Upper lobe of right lung (tissue), 1 donor: ENCODE measurements around the gene IFNGR2. TPM values are rescaled to one million over a fixed set of nuclear protein-coding genes. Genes with fewer than 3 reads are reported as not detected.
"Not testable (repeated sequence)": the region's sequence is repeated elsewhere in the genome, so short reads cannot be mapped to it uniquely, and the experiment has no call there.

Source experiments
- ATAC-seq: fragments of 200-7000 bp; cut with Tn5 transposase; one replicate; pipeline ENCODE4 v1.9.1; 2020; ENCODE audit warnings: mild to moderate bottlenecking, moderate library complexity
- DNase-seq: peaks from one replicate; pipeline ENCODE4 v3.0.0-alpha.2; 2020
- H3K27ac ChIP-seq: fragments of 200-600 bp; one replicate; pipeline ENCODE4 v1.8.0; 2022
- H3K27me3 ChIP-seq: fragments of 200-600 bp; one replicate; pipeline ENCODE4 v1.8.0; 2022; ENCODE audit warnings: mild to moderate bottlenecking
- H3K36me3 ChIP-seq: fragments of 200-600 bp; one replicate; pipeline ENCODE4 v1.8.0; 2022
- H3K4me1 ChIP-seq: fragments of 200-600 bp; one replicate; pipeline ENCODE4 v1.8.0; 2022
- H3K4me3 ChIP-seq: fragments of 200-600 bp; one replicate; pipeline ENCODE4 v1.8.0; 2022; ENCODE audit warnings: mild to moderate bottlenecking
- H3K9me3 ChIP-seq: fragments of 200-600 bp; one replicate; pipeline ENCODE4 v1.8.0; 2022
- CTCF ChIP-seq: fragments of 200-600 bp; IDR thresholded peaks from one replicate; pipeline ENCODE4 v1.8.0; 2022; ENCODE audit warnings: antibody characterized with exemption
- intact Hi-C: fragments of 100-400 bp; cut with DNase I; formaldehyde crosslinking; loops from one replicate; pipeline ENCODE4 v1.11.0; 2022
- total RNA-seq: library from RNA; stranded (reverse); fragmentation: NEBNext Ultra II Directional; extraction: Animal tissue kit (Norgen Biotek cat#: 25700); gene quantifications from one replicate; pipeline ENCODE4 v1.2.1, GENCODE V29; 2021
- donor health status: DM: no; HTN: yes; CAD: no; lungs with severe emphysema.

Gene IFNGR2
- total RNA-seq, 1 donor from 2014 or later, result 69.3 TPM

DNA sequence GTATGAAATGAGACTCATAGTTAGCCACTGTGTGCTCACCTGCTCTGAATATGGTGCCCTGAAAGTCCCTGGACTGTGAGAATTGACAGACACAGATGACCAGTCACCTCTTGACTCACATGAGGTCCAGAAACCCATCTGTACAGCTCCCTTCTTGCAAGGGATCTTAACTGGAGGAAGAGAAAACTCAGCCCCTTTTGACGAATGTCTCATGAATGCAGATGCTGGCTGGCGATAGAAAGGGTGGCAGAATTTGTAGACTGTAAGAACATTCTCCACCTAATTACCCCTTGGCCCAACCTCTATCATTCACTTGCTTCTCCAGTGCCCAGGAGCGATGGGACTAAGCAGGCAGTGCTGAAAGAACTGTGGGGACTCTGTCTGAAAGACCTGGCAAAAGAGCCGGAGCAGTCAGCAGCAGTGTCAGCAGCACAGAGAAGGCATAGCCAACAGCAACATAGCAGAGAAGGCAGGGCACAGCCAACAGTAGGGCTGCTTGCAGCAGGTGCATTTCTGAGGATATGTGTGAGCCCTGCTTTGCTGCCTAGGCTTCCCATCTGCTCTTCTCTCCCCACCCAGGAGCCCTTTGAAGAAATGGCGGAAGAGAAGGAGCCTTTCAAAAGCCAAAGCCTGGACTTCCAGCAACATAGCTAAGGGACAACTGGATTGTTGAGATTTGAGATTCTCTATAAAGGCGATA, 25.8 kb upstream of the IFNGR2 start:
- intact Hi-C loops, result no loop called here
- Histone ChIP-seq H3K27ac (no peak overlapping the region), H3K4me3 (no peak overlapping the region), H3K9me3 (no peaks in the 10 kb centered on the region), H3K4me1 (peaks cover 37% of the 10 kb centered on the region), H3K27me3 (no peaks in the 10 kb centered on the region), H3K36me3 (no peaks in the 10 kb centered on the region)
- TF ChIP-seq CTCF, result no peak
- ATAC-seq, result no peak
- DNase-seq, result peak; percentile 30

GRCh38 chr21:33378081-33378480, 25.1 kb upstream of the IFNGR2 start:
- ATAC-seq (no peak), DNase-seq (peak; percentile 18)
- intact Hi-C loops, result no loop called here
- Histone ChIP-seq H3K4me3 (no peak overlapping the region), H3K9me3 (no peaks in the 10 kb centered on the region), H3K36me3 (no peaks in the 10 kb centered on the region), H3K4me1 (peaks cover 44% of the 10 kb centered on the region), H3K27ac (no peak overlapping the region), H3K27me3 (no peaks in the 10 kb centered on the region)
- no peak for TF ChIP-seq CTCF

GRCh38 chr21:33379934-33380333, 23.3 kb upstream of the IFNGR2 start:
- H3K9me3 ChIP-seq, H3K27me3 ChIP-seq, intact Hi-C loops, H3K36me3 ChIP-seq, DNase-seq, H3K4me3 ChIP-seq: not testable (repeated sequence)
- peak overlapping the region; percentile 81 for H3K27ac ChIP-seq
- peak; percentile 74 for ATAC-seq
- peaks cover 50% of the 10 kb centered on the region for H3K4me1 ChIP-seq

GRCh38 chr21:33380483-33380998, 22.7 kb upstream of the IFNGR2 start:
- ATAC-seq, result peak; percentile 96
- Histone ChIP-seq H3K4me3 (no peak overlapping the region), H3K27me3 (no peaks in the 10 kb centered on the region), H3K27ac (peak overlapping the region; percentile 81), H3K9me3 (no peaks in the 10 kb centered on the region), H3K36me3 (no peaks in the 10 kb centered on the region), H3K4me1 (peaks cover 44% of the 10 kb centered on the region)
- intact Hi-C loops, result no loop called here
- peak; percentile 94 for DNase-seq
- no peak for TF ChIP-seq CTCF

DNA sequence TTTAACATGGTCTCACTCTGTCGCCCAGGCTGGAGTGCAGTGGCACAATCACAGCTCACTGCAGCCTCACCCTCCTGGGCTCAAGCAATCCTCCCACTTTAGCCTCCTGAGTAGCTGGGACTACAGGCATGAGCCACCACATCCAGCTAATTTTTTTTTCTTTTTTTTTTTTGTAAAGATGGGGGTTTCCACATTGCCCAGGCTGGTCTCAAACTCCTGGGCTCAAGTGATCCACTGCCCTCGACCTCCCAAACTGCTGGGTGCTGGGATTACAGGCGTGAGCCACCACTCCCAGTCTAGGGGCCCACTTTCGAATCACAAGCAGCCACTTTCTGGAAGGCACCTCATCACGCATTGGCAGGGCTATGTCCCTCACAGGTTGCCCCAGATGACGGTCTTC, 21.8 kb upstream of the IFNGR2 start:
- H3K27me3 ChIP-seq, DNase-seq, H3K9me3 ChIP-seq, H3K4me3 ChIP-seq, H3K27ac ChIP-seq, H3K36me3 ChIP-seq, ATAC-seq, intact Hi-C loops: not testable (repeated sequence)
- peaks cover 44% of the 10 kb centered on the region for H3K4me1 ChIP-seq

DNA sequence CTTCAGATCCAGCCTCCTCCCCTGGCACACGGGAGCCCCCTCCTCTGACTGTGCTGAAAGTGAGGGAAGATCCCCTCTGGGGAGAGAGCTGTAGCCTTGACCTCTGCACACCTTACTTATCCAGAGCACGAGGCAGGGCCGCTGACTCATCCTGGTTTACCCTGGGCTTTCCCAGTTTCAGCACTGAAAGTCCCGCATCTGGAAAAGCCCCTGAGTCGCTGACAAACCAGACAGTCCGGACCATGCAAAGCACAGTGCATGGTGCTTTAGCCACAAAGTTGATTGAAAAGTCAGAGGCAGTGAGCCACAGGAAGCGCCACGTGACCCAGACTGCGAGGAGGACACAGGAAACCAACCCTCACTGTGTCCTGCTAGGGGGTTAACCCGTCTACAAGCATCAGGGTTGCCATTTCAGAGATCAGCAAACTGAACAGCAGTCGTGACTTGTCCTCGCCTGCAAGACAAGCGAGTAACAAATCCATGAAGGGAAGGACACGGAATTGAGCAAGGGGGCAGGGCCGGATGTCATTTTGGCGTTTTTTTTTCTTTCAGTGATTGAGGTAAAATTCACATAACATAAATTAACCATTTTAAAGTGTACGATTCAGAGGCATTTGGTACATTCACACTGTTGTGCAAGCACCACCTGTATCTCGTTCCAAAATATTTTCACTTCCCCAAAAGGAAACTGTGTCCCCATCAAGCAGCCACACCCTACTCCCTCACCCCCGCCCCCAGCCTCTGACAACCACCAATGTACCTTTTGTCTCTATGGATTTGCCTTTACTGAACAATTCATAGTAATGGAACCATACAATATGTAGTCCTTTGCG, 19.9 kb upstream of the IFNGR2 start:
- no peaks in the 10 kb centered on the region for H3K36me3 ChIP-seq

More for the DNA sequence above, 19.9 kb upstream of the IFNGR2 start:
- Histone ChIP-seq H3K27ac (peak overlapping the region; percentile 82), H3K4me1 (peaks cover 44% of the 10 kb centered on the region), H3K4me3 (peak overlapping the region; percentile 37), H3K27me3 (no peaks in the 10 kb centered on the region), H3K9me3 (no peaks in the 10 kb centered on the region)
- TF ChIP-seq CTCF, result no peak
- ATAC-seq (peak; percentile 63), DNase-seq (peak; percentile 77)
- intact Hi-C loops, result no loop called here
